GM23338 (cell line): Measurements from ENCODE around the gene GDPD5. TPM values are rescaled to one million over a fixed set of nuclear protein-coding genes. Genes with fewer than 3 reads are reported as not detected.
A peak's percentile ranks its signal among the peaks of the same experiment; 100 is the strongest.

ENCODE experiments used
- ATAC-seq: fragments of 200-7000 bp; cut with Tn5 transposase; 3 replicates; pipeline ENCODE4 v1.9.1; 2020
- DNase-seq: peaks from one replicate; pipeline ENCODE4 v3.0.0-alpha.2; 2015; ENCODE audit warnings: low spot score
- H2AFZ ChIP-seq: fragments of 200-600 bp; sonication (generic); 2 replicates; pipeline ENCODE4 v1.8.0; 2016; ENCODE audit warnings: antibody characterized with exemption, mild to moderate bottlenecking, moderate library complexity
- H3F3A ChIP-seq: fragments of 200-600 bp; sonication (generic); replicated peaks from 2 replicates; pipeline ENCODE4 v1.8.0; 2017; ENCODE audit warnings: antibody characterized with exemption, mixed run types, low read depth
- H3K27ac ChIP-seq: fragments of 200-600 bp; sonication (generic); 2 replicates; pipeline ENCODE4 v1.6.1; 2016; ENCODE audit warnings: low read depth
- H3K27me3 ChIP-seq: fragments of 200-600 bp; sonication (generic); 2 replicates; pipeline ENCODE4 v1.8.0; 2016; ENCODE audit warnings: mild to moderate bottlenecking, mixed run types, moderate library complexity; ENCODE audit not compliant: insufficient read depth
- H3K36me3 ChIP-seq: fragments of 200-600 bp; sonication (generic); 2 replicates; pipeline ENCODE4 v1.8.0; 2016; ENCODE audit warnings: mild to moderate bottlenecking; ENCODE audit not compliant: insufficient read depth
- H3K4me1 ChIP-seq: fragments of 200-600 bp; sonication (generic); 2 replicates; pipeline ENCODE4 v1.8.0; 2016; ENCODE audit warnings: mild to moderate bottlenecking, moderate library complexity; ENCODE audit not compliant: insufficient read depth
- H3K4me2 ChIP-seq: fragments of 200-600 bp; sonication (generic); 2 replicates; pipeline ENCODE4 v1.7.1; 2017; ENCODE audit warnings: mixed run types
- H3K4me3 ChIP-seq: fragments of 200-600 bp; sonication (generic); 2 replicates; pipeline ENCODE4 v1.6.1; 2016; ENCODE audit warnings: mixed run types
- H3K79me2 ChIP-seq: fragments of 200-600 bp; sonication (generic); replicated peaks from 2 replicates; pipeline ENCODE4 v1.8.0; 2017; ENCODE audit warnings: mild to moderate bottlenecking; ENCODE audit not compliant: insufficient read depth
- H3K9me2 ChIP-seq: fragments of 200-600 bp; sonication (generic); 2 replicates; pipeline ENCODE4 v1.8.0; 2017; ENCODE audit not compliant: insufficient read depth
- H4K20me1 ChIP-seq: fragments of 200-600 bp; sonication (generic); replicated peaks from 2 replicates; pipeline ENCODE4 v1.8.0; 2017; ENCODE audit warnings: mild to moderate bottlenecking; ENCODE audit not compliant: insufficient read depth
- H3K27ac Mint-ChIP-seq: 2 replicates; pipeline ENCODE4 v1.8.0; 2020; ENCODE audit warnings: inconsistent platforms, mild to moderate bottlenecking, moderate library complexity, mixed read lengths
- H3K27me3 Mint-ChIP-seq: 3 replicates; pipeline ENCODE4 v1.8.0; 2022; ENCODE audit warnings: low read depth, mild to moderate bottlenecking, moderate library complexity, mixed read lengths, inconsistent platforms; ENCODE audit not compliant: insufficient read depth, poor library complexity
- H3K36me3 Mint-ChIP-seq: 3 replicates; pipeline ENCODE4 v1.8.0; 2021; ENCODE audit warnings: low read depth, mild to moderate bottlenecking, inconsistent platforms, moderate library complexity, mixed read lengths
- H3K4me1 Mint-ChIP-seq: 3 replicates; pipeline ENCODE4 v1.8.0; 2020; ENCODE audit warnings: mild to moderate bottlenecking, inconsistent platforms, mixed read lengths
- H3K4me3 Mint-ChIP-seq: 3 replicates; pipeline ENCODE4 v1.8.0; 2021; ENCODE audit warnings: moderate library complexity, mild to moderate bottlenecking, inconsistent platforms, mixed read lengths
- H3K9me3 Mint-ChIP-seq: 3 replicates; pipeline ENCODE4 v1.8.0; 2020; ENCODE audit warnings: moderate library complexity, mild to moderate bottlenecking, inconsistent platforms, mixed read lengths
- JUNB ChIP-seq: IDR thresholded peaks from one replicate; pipeline ENCODE4 v1.6.1; 2016; ENCODE audit warnings: antibody characterized with exemption; ENCODE audit not compliant: unreplicated experiment
- POLR2AphosphoS5 ChIP-seq: IDR thresholded peaks from 2 replicates; pipeline ENCODE4 v1.6.1; 2016; ENCODE audit warnings: antibody characterized with exemption, low read depth
- STAT1 ChIP-seq: IDR thresholded peaks from one replicate; pipeline ENCODE4 v1.6.1; 2016; ENCODE audit warnings: antibody characterized with exemption; ENCODE audit not compliant: unreplicated experiment
- ZNF114 ChIP-seq: fragments of 250-450 bp; sonication (Bioruptor Pico); IDR thresholded peaks from 2 replicates; pipeline ENCODE4 v1.5.0; 2020; ENCODE audit warnings: mild to moderate bottlenecking, moderate library complexity
- ZNF331 ChIP-seq: fragments of 250-450 bp; sonication (Bioruptor Pico); IDR thresholded peaks from 2 replicates; pipeline ENCODE4 v1.5.0; 2020; ENCODE audit warnings: low read depth, mild to moderate bottlenecking, moderate library complexity
- ZNF462 ChIP-seq: fragments of 250-450 bp; sonication (Bioruptor Pico); IDR thresholded peaks from 2 replicates; pipeline ENCODE4 v1.5.0; 2020; ENCODE audit warnings: mild to moderate bottlenecking, moderate library complexity
- polyA plus RNA-seq: library from polyadenylated mRNA; unstranded; fragments of >200 nt; fragmentation: Nextera tagmentation; extraction: Ambion mirVana; gene quantifications from 2 replicates; pipeline ENCODE4 v1.2.1, GENCODE V29; 2016
- total RNA-seq: library from RNA; depleted of rRNA; stranded (reverse); fragments of >200 nt; shearing (Covaris generic); gene quantifications from 2 replicates; pipeline ENCODE4 v1.2.3, GENCODE V29; 2014
- TF ChIP-seq, protein P1 (sequence below), 2 experiments: fragments of 200-600 bp in 1 of 2; sonication (generic) in 1 of 2; conservative IDR thresholded peaks; 2 replicates each; pipeline versions ENCODE4 v1.5.1 to v1.6.1; 2016 to 2017; ENCODE audit warnings: antibody characterized with exemption in 2 of 2, low read depth in 2 of 2, mild to moderate bottlenecking in 2 of 2, moderate library complexity in 1 of 2

Gene GDPD5
- total and polyA plus RNA-seq, 2 experiments from 2014 or later, result 1.6 to 4.9 TPM

DNA sequence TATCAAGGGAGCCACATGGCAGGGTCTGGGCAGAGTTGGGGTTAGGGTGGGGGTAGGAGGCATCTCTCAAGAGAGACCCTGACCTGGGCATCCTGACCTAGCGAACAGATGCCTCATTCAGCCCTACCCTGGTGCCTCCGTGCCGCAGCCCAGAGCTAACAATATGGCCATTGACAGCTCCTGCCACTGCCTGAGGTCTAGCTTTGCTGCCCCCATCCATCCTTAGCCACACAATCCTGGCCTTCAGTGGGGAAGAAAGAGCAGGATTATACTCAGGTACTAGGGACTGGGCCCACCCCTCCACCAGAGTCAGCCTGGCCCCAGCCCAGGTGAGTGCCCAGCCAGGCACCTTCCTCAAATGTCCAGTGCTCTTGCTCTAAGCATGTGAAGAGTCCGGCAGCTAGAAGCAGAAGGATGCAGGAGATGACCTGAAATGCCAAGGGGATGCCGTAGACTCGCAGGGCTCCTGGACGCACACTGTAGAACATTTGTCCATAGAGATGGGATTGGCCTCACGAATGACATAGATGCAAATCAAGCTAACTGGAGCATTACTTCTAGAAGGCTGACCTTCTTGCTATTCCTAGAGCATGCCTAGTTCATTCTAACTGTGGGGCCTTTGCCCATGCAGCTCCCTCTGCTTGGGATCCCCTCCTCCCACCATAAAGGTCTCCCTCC is 23.0 kb upstream of the GDPD5 start (continued):
- TF ChIP-seq, protein P1, sequence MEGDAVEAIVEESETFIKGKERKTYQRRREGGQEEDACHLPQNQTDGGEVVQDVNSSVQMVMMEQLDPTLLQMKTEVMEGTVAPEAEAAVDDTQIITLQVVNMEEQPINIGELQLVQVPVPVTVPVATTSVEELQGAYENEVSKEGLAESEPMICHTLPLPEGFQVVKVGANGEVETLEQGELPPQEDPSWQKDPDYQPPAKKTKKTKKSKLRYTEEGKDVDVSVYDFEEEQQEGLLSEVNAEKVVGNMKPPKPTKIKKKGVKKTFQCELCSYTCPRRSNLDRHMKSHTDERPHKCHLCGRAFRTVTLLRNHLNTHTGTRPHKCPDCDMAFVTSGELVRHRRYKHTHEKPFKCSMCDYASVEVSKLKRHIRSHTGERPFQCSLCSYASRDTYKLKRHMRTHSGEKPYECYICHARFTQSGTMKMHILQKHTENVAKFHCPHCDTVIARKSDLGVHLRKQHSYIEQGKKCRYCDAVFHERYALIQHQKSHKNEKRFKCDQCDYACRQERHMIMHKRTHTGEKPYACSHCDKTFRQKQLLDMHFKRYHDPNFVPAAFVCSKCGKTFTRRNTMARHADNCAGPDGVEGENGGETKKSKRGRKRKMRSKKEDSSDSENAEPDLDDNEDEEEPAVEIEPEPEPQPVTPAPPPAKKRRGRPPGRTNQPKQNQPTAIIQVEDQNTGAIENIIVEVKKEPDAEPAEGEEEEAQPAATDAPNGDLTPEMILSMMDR (conservative IDR thresholded peaks at IDR 0.05; ENCODE audit: low read depth in 2 of 2), result no peak
- TF ChIP-seq ZNF331 (no peak), STAT1 (no peak)

- peaks cover 4% of the 10 kb centered on the region; the same call in 1 of the 3 replicates for H3K9me3 Mint-ChIP-seq
Measured at GRCh38 chr11:75547617-75548058, 21.9 kb upstream of the GDPD5 start.

GRCh38 chr11:75547177-75547576 is 21.4 kb upstream of the GDPD5 start:
- Mint-ChIP-seq H3K27ac (no peak overlapping the region), H3K36me3 (peaks cover 3% of the 10 kb centered on the region; the same call in 2 of the 3 replicates), H3K4me1 (peaks cover 9% of the 10 kb centered on the region), H3K4me3 (no peak overlapping the region), H3K9me3 (peaks cover 4% of the 10 kb centered on the region; the same call in 1 of the 3 replicates), H3K27me3 (peaks cover 7% of the 10 kb centered on the region)
- H3K4me2 ChIP-seq, result no peak overlapping the region
- no peak overlapping the region for H3K27ac ChIP-seq
- ATAC-seq, result peak; percentile 23
- H3K79me2 ChIP-seq, result no peaks in the 10 kb centered on the region
- H3K4me1 ChIP-seq, result no peaks in the 10 kb centered on the region; the same call in 1 of the 2 replicates
- H3F3A ChIP-seq, result no peaks in the 10 kb centered on the region
- H4K20me1 ChIP-seq, result no peaks in the 10 kb centered on the region
- no peak overlapping the region for H2AFZ ChIP-seq
- DNase-seq, result no peak
- H3K36me3 ChIP-seq, result no peaks in the 10 kb centered on the region
- no peak overlapping the region for H3K4me3 ChIP-seq
- no peaks in the 10 kb centered on the region for H3K9me2 ChIP-seq
- no peaks in the 10 kb centered on the region for H3K27me3 ChIP-seq
- TF ChIP-seq POLR2AphosphoS5 (no peak), JUNB (no peak), ZNF462 (CRISPR knock-in tag) (no peak), ZNF114 (CRISPR knock-in tag) (no peak)

More at GRCh38 chr11:75547617-75548058, 21.9 kb upstream of the GDPD5 start:
- no peak overlapping the region; the same call in 1 of the 2 replicates for H3K27ac Mint-ChIP-seq
- TF ChIP-seq, protein P1 (conservative IDR thresholded peaks at IDR 0.05; ENCODE audit: low read depth in 2 of 2), result peak; percentile 88 to 94
- TF ChIP-seq POLR2AphosphoS5, result no peak
- H3K4me3 Mint-ChIP-seq, result no peak overlapping the region; the same call in 2 of the 3 replicates
- H3K79me2 ChIP-seq, result no peaks in the 10 kb centered on the region
- no peaks in the 10 kb centered on the region for H3K27me3 ChIP-seq
- H3K9me2 ChIP-seq, result no peaks in the 10 kb centered on the region
- H3K27ac ChIP-seq, result no peak overlapping the region
- H4K20me1 ChIP-seq, result no peaks in the 10 kb centered on the region
- H3K27me3 Mint-ChIP-seq, result peaks cover 7% of the 10 kb centered on the region
- H3K4me3 ChIP-seq, result no peak overlapping the region
- DNase-seq (peak; percentile 89), ATAC-seq (peak; percentile 94)
- H2AFZ ChIP-seq, result peak overlapping the region; percentile 73; the same call in 1 of the 2 replicates
- no peaks in the 10 kb centered on the region; the same call in 1 of the 2 replicates for H3K4me1 ChIP-seq
- no peaks in the 10 kb centered on the region for H3F3A ChIP-seq
- no peaks in the 10 kb centered on the region for H3K36me3 ChIP-seq
- peak overlapping the region; percentile 39 for H3K4me2 ChIP-seq
- H3K4me1 Mint-ChIP-seq, result peaks cover 9% of the 10 kb centered on the region
- peaks cover 3% of the 10 kb centered on the region; the same call in 2 of the 3 replicates for H3K36me3 Mint-ChIP-seq
